ENCODE measurements around the gene HSPA4.

HSPA4 gene

GRCh38 chr5:133032852-133033742, 18.7 kb upstream of the HSPA4 start:
- no peak for TF ChIP-seq YY1 (IDR thresholded peaks at IDR 0.05; ENCODE audit: low read depth)

DNA sequence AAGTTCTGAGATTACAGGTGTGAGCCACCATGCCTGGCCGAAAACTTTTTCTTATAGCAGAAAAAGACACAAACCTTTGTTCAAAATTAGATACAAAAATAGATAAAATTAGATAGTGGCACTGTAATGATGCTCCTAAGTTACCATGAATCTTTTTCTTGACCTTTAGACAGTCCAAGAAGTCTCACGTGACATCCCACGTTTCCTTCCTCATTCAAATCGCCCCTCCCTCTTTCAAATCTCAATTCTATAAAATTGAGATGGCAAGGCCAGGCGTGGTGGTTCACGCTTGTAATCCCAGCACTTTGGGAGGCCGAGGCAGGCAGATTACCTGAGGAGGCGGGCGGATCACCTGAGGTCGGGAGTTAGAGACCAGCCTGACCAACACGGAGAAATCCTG, 17.7 kb upstream of the HSPA4 start:
- TF ChIP-seq RAD21 (IDR thresholded peaks at IDR 0.05; ENCODE audit: low read depth) = no peak
- no peak for TF ChIP-seq ZBTB7A (IDR thresholded peaks at IDR 0.05; ENCODE audit: low read depth)
- TF ChIP-seq USF1 (IDR thresholded peaks at IDR 0.05) = no peak
- TF ChIP-seq, protein P1, sequence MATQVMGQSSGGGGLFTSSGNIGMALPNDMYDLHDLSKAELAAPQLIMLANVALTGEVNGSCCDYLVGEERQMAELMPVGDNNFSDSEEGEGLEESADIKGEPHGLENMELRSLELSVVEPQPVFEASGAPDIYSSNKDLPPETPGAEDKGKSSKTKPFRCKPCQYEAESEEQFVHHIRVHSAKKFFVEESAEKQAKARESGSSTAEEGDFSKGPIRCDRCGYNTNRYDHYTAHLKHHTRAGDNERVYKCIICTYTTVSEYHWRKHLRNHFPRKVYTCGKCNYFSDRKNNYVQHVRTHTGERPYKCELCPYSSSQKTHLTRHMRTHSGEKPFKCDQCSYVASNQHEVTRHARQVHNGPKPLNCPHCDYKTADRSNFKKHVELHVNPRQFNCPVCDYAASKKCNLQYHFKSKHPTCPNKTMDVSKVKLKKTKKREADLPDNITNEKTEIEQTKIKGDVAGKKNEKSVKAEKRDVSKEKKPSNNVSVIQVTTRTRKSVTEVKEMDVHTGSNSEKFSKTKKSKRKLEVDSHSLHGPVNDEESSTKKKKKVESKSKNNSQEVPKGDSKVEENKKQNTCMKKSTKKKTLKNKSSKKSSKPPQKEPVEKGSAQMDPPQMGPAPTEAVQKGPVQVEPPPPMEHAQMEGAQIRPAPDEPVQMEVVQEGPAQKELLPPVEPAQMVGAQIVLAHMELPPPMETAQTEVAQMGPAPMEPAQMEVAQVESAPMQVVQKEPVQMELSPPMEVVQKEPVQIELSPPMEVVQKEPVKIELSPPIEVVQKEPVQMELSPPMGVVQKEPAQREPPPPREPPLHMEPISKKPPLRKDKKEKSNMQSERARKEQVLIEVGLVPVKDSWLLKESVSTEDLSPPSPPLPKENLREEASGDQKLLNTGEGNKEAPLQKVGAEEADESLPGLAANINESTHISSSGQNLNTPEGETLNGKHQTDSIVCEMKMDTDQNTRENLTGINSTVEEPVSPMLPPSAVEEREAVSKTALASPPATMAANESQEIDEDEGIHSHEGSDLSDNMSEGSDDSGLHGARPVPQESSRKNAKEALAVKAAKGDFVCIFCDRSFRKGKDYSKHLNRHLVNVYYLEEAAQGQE (IDR thresholded peaks at IDR 0.05; ENCODE audit: low read depth) = no peak
- no peak for TF ChIP-seq NFIC (IDR thresholded peaks at IDR 0.05)
- no peak for TF ChIP-seq TEAD4 (IDR thresholded peaks at IDR 0.05)

- no peak for TF ChIP-seq NFIC (IDR thresholded peaks at IDR 0.05)
- TF ChIP-seq CREB1 (IDR thresholded peaks at IDR 0.05; ENCODE audit: low read depth) = no peak
- TF ChIP-seq MAX (IDR thresholded peaks at IDR 0.05) = no peak
These were observed 16.6 kb upstream of the HSPA4 start for GRCh38 chr5:133035224-133035623.

- TF ChIP-seq RAD21 (IDR thresholded peaks at IDR 0.05; ENCODE audit: low read depth) (no peak), CEBPB (IDR thresholded peaks at IDR 0.05) (no peak), USF1 (IDR thresholded peaks at IDR 0.05) (no peak), TAF1 (IDR thresholded peaks at IDR 0.05; ENCODE audit: low read depth) (no peak), MAX (IDR thresholded peaks at IDR 0.05) (no peak), EP300 (IDR thresholded peaks at IDR 0.05; ENCODE audit: borderline replicate concordance) (no peak), ZBTB7A (IDR thresholded peaks at IDR 0.05; ENCODE audit: low read depth) (no peak)
- TF ChIP-seq, protein P1 (IDR thresholded peaks at IDR 0.05; ENCODE audit: low read depth) = no peak
These were observed 10.5 kb upstream of the HSPA4 start for GRCh38 chr5:133041157-133041784.

DNA sequence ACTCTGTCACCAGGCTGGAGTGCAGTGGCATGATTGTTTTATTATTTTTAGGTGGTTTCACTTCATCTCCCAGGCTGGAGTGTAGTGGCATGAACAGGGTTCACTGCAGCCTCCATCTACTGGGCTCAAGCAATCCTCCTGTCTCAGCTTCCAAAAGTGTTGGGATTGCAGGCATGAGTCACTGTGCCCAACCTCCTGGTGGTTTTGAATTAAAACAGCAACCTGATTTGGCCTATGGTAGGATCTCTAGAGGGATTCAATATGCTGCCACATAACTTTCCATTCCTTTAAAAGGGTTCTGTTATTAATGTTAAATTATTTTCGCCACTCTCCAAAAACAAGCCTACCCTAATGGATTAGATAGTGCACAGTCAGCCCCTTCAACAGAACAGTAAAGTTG, 9.9 kb upstream of the HSPA4 start:
- TF ChIP-seq, protein P1 (IDR thresholded peaks at IDR 0.05; ENCODE audit: low read depth) = no peak
- TF ChIP-seq CEBPB (IDR thresholded peaks at IDR 0.05) (no peak), EP300 (IDR thresholded peaks at IDR 0.05; ENCODE audit: borderline replicate concordance) (no peak)

- no peak for TF ChIP-seq EP300 (IDR thresholded peaks at IDR 0.05; ENCODE audit: borderline replicate concordance)
- no peak for TF ChIP-seq CEBPB (IDR thresholded peaks at IDR 0.05)
- TF ChIP-seq EGR1 (IDR thresholded peaks at IDR 0.05) = no peak
- TF ChIP-seq NFIC (IDR thresholded peaks at IDR 0.05) = no peak
- TF ChIP-seq TCF12 (IDR thresholded peaks at IDR 0.05; ENCODE audit: low read depth) = no peak
- TF ChIP-seq MAX (IDR thresholded peaks at IDR 0.05) = no peak
- TF ChIP-seq ZBTB7A (IDR thresholded peaks at IDR 0.05; ENCODE audit: low read depth) = no peak
- TF ChIP-seq TAF1 (IDR thresholded peaks at IDR 0.05; ENCODE audit: low read depth) = no peak
- TF ChIP-seq RAD21 (IDR thresholded peaks at IDR 0.05; ENCODE audit: low read depth) = no peak
- no peak for TF ChIP-seq CREB1 (IDR thresholded peaks at IDR 0.05; ENCODE audit: low read depth)
- no peak for TF ChIP-seq TEAD4 (IDR thresholded peaks at IDR 0.05)
- TF ChIP-seq, protein P1 (IDR thresholded peaks at IDR 0.05; ENCODE audit: low read depth) = no peak
- no peak for TF ChIP-seq FOXM1 (IDR thresholded peaks at IDR 0.05; ENCODE audit: borderline replicate concordance, low read depth)
These were observed 4.4 kb upstream of the HSPA4 start for GRCh38 chr5:133047404-133047803.
